ENCODE measurements around the gene ARHGAP23. TPM values are rescaled to one million over a fixed set of nuclear protein-coding genes. Genes with fewer than 3 reads are reported as not detected.

ARHGAP23 gene
- total RNA-seq, 1 donor from 2014 or later, result 68.6 TPM

Other genes starting within 250 kb of the ARHGAP23 start
- gene TBC1D3, start 235.9 kb upstream of the ARHGAP23 start, total RNA-seq, result not detected in 2 replicates
- 38.5 and 44.1 TPM in 2 replicates for gene MRPL45, start 131.3 kb upstream of the ARHGAP23 start, total RNA-seq
- 0.03 and 0.05 TPM in 2 replicates for gene GPR179, start 84.5 kb upstream of the ARHGAP23 start, total RNA-seq
- gene SOCS7, start 76.6 kb upstream of the ARHGAP23 start, total RNA-seq, result 16.1 and 36.1 TPM in 2 replicates
- 0.08 TPM in 1 of 2 replicates, not detected in the other for gene SRCIN1, start 177.5 kb downstream of the ARHGAP23 start, total RNA-seq
- 0.94 and 1.2 TPM in 2 replicates for gene EPOP, start 246.5 kb downstream of the ARHGAP23 start, total RNA-seq